GM23338 (cell line): Measurements from ENCODE around the gene TTC13.

Source experiments
- CREB1 ChIP-seq: fragments of 250-450 bp; sonication (Bioruptor Pico); IDR thresholded peaks from 2 replicates; pipeline ENCODE4 v1.5.0; 2020; ENCODE audit warnings: low read depth, mild to moderate bottlenecking, moderate library complexity
- EZH2 ChIP-seq: fragments of 200-600 bp; sonication (generic); IDR thresholded peaks from one replicate; pipeline ENCODE4 v1.8.0; 2017; ENCODE audit warnings: antibody characterized with exemption, mild to moderate bottlenecking, low read depth; ENCODE audit not compliant: unreplicated experiment
- EZH2phosphoT487 ChIP-seq: fragments of 200-600 bp; sonication (generic); IDR thresholded peaks from one replicate; pipeline ENCODE4 v1.8.1; 2018; ENCODE audit warnings: antibody characterized with exemption; ENCODE audit not compliant: unreplicated experiment
- JUNB ChIP-seq: IDR thresholded peaks from one replicate; pipeline ENCODE4 v1.6.1; 2016; ENCODE audit warnings: antibody characterized with exemption; ENCODE audit not compliant: unreplicated experiment
- POLR2AphosphoS5 ChIP-seq: IDR thresholded peaks from 2 replicates; pipeline ENCODE4 v1.6.1; 2016; ENCODE audit warnings: antibody characterized with exemption, low read depth
- STAT1 ChIP-seq: IDR thresholded peaks from one replicate; pipeline ENCODE4 v1.6.1; 2016; ENCODE audit warnings: antibody characterized with exemption; ENCODE audit not compliant: unreplicated experiment
- ZNF114 ChIP-seq: fragments of 250-450 bp; sonication (Bioruptor Pico); IDR thresholded peaks from 2 replicates; pipeline ENCODE4 v1.5.0; 2020; ENCODE audit warnings: mild to moderate bottlenecking, moderate library complexity
- TF ChIP-seq, protein P1 (sequence below), 2 experiments: fragments of 200-600 bp in 1 of 2; sonication (generic) in 1 of 2; conservative IDR thresholded peaks; 2 replicates each; pipeline versions ENCODE4 v1.5.1 to v1.6.1; 2016 to 2017; ENCODE audit warnings: antibody characterized with exemption in 2 of 2, low read depth in 2 of 2, mild to moderate bottlenecking in 2 of 2, moderate library complexity in 1 of 2
- TF ChIP-seq, protein P2 (sequence below): IDR thresholded peaks from one replicate; pipeline ENCODE4 v1.6.1; 2018; ENCODE audit warnings: antibody characterized with exemption; ENCODE audit not compliant: unreplicated experiment
- TF ChIP-seq, protein P3 (sequence below): IDR thresholded peaks from 2 replicates; pipeline ENCODE4 v1.6.1; 2016; ENCODE audit warnings: antibody characterized with exemption

DNA sequence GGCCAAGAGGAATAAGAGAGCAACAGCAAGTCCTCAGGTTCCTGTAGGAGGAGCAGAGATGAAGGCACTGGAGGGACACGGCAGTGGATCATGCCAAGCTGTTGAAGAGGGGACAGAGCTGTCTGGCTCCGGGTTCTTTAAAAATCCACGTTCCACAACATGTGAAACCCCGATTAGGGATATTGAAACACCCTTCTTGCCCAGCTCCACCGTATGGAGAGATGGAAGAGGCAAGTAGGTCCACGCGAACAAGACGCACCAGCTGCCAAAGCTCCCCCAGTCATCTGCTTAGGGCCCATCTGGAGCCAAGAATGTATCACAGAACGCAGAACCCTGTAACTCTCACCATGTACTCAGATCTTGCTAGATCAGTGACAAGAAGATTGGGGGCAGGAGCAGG is 114.2 kb downstream of the TTC13 start:
- TF ChIP-seq POLR2AphosphoS5 (no peak), CREB1 (CRISPR knock-in tag) (no peak), EZH2phosphoT487 (no peak), STAT1 (no peak), EZH2 (no peak), JUNB (no peak), ZNF114 (CRISPR knock-in tag) (no peak)
- TF ChIP-seq, protein P1, sequence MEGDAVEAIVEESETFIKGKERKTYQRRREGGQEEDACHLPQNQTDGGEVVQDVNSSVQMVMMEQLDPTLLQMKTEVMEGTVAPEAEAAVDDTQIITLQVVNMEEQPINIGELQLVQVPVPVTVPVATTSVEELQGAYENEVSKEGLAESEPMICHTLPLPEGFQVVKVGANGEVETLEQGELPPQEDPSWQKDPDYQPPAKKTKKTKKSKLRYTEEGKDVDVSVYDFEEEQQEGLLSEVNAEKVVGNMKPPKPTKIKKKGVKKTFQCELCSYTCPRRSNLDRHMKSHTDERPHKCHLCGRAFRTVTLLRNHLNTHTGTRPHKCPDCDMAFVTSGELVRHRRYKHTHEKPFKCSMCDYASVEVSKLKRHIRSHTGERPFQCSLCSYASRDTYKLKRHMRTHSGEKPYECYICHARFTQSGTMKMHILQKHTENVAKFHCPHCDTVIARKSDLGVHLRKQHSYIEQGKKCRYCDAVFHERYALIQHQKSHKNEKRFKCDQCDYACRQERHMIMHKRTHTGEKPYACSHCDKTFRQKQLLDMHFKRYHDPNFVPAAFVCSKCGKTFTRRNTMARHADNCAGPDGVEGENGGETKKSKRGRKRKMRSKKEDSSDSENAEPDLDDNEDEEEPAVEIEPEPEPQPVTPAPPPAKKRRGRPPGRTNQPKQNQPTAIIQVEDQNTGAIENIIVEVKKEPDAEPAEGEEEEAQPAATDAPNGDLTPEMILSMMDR (conservative IDR thresholded peaks at IDR 0.05; ENCODE audit: low read depth in 2 of 2) = no peak
- TF ChIP-seq, protein P2, sequence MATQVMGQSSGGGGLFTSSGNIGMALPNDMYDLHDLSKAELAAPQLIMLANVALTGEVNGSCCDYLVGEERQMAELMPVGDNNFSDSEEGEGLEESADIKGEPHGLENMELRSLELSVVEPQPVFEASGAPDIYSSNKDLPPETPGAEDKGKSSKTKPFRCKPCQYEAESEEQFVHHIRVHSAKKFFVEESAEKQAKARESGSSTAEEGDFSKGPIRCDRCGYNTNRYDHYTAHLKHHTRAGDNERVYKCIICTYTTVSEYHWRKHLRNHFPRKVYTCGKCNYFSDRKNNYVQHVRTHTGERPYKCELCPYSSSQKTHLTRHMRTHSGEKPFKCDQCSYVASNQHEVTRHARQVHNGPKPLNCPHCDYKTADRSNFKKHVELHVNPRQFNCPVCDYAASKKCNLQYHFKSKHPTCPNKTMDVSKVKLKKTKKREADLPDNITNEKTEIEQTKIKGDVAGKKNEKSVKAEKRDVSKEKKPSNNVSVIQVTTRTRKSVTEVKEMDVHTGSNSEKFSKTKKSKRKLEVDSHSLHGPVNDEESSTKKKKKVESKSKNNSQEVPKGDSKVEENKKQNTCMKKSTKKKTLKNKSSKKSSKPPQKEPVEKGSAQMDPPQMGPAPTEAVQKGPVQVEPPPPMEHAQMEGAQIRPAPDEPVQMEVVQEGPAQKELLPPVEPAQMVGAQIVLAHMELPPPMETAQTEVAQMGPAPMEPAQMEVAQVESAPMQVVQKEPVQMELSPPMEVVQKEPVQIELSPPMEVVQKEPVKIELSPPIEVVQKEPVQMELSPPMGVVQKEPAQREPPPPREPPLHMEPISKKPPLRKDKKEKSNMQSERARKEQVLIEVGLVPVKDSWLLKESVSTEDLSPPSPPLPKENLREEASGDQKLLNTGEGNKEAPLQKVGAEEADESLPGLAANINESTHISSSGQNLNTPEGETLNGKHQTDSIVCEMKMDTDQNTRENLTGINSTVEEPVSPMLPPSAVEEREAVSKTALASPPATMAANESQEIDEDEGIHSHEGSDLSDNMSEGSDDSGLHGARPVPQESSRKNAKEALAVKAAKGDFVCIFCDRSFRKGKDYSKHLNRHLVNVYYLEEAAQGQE = no peak
- TF ChIP-seq, protein P3, sequence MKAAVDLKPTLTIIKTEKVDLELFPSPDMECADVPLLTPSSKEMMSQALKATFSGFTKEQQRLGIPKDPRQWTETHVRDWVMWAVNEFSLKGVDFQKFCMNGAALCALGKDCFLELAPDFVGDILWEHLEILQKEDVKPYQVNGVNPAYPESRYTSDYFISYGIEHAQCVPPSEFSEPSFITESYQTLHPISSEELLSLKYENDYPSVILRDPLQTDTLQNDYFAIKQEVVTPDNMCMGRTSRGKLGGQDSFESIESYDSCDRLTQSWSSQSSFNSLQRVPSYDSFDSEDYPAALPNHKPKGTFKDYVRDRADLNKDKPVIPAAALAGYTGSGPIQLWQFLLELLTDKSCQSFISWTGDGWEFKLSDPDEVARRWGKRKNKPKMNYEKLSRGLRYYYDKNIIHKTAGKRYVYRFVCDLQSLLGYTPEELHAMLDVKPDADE = no peak
